WI38 (cell line): ENCODE measurements around the gene SUN2.

Source experiments
- H3K4me3 ChIP-seq: 2 replicates; pipeline ENCODE4 v1.5.1; 2011; ENCODE audit warnings: low read depth, mild to moderate bottlenecking, control low read depth, low read length
- CTCF ChIP-seq: IDR thresholded peaks from 2 replicates; pipeline ENCODE4 v1.5.1; 2012; ENCODE audit warnings: low read depth, mild to moderate bottlenecking, control low read depth, low read length

The SUN2 gene

GRCh38 chr22:38795569-38795968 lies 39.8 kb upstream of the SUN2 start:
- no peak overlapping the region for H3K4me3 ChIP-seq
- TF ChIP-seq CTCF = no peak

- peak within 1 kb of the TSS; percentile 84 for H3K4me3 ChIP-seq
- no peak for TF ChIP-seq CTCF
These were observed 38.1 kb upstream of the SUN2 start, which contains the start of gene DNAL4 for GRCh38 chr22:38793721-38794466. TSS of gene DNAL4 (minus strand) at chr22:38794143. CDS start at chr22:38782731, 11,412 bp downstream.

- H3K4me3 ChIP-seq = peak overlapping the region; percentile 84
- no peak for TF ChIP-seq CTCF
These were observed 37.5 kb upstream of the SUN2 start for GRCh38 chr22:38793317-38793716.

GRCh38 chr22:38792833-38793232 lies 37.0 kb upstream of the SUN2 start:
- peak overlapping the region; percentile 84 for H3K4me3 ChIP-seq
- no peak for TF ChIP-seq CTCF

- no peak overlapping the region for H3K4me3 ChIP-seq
- TF ChIP-seq CTCF = no peak
These were observed 33.8 kb upstream of the SUN2 start for GRCh38 chr22:38789606-38790005.

GRCh38 chr22:38788846-38789245 lies 33.0 kb upstream of the SUN2 start:
- TF ChIP-seq CTCF = no peak
- H3K4me3 ChIP-seq = no peak overlapping the region

GRCh38 chr22:38788021-38788816 lies 32.4 kb upstream of the SUN2 start:
- no peak overlapping the region for H3K4me3 ChIP-seq
- TF ChIP-seq CTCF = no peak
